NCI-H2196 treated with DMSO at 0.1 percent for 48 hours (cell line): ENCODE results near the gene TCF12.

ENCODE experiments used
- DNase-seq: peaks from one replicate; lab custom pipeline; 2025; ENCODE audit not compliant: unreplicated experiment; lab: John Stamatoyannopoulos, UW

TCF12 gene

GRCh38 chr15:57236561-57237300, 318.3 kb downstream of the TCF12 start:
- no peak for DNase-seq

- DNase-seq, result no peak
These were observed 318.8 kb downstream of the TCF12 start for GRCh38 chr15:57237301-57237642.

- no peak for DNase-seq
These were observed 319.2 kb downstream of the TCF12 start for GRCh38 chr15:57237676-57238075.

- DNase-seq, result no peak
These were observed 326.7 kb downstream of the TCF12 start for GRCh38 chr15:57245130-57245529.

- DNase-seq, result no peak
These were observed 327.3 kb downstream of the TCF12 start for GRCh38 chr15:57245714-57246113.

- no peak for DNase-seq
These were observed 329.6 kb downstream of the TCF12 start for GRCh38 chr15:57248074-57248473.

GRCh38 chr15:57251308-57251707, 332.9 kb downstream of the TCF12 start:
- no peak for DNase-seq

GRCh38 chr15:57251941-57252340, 333.5 kb downstream of the TCF12 start:
- no peak for DNase-seq

- DNase-seq, result no peak
These were observed 334.6 kb downstream of the TCF12 start for GRCh38 chr15:57253082-57253481.

- DNase-seq, result no peak
These were observed 335.1 kb downstream of the TCF12 start for GRCh38 chr15:57253500-57253899.

- DNase-seq, result no peak
These were observed 337.4 kb downstream of the TCF12 start for GRCh38 chr15:57255751-57256341.

GRCh38 chr15:57256939-57257338, 338.5 kb downstream of the TCF12 start:
- DNase-seq, result no peak

GRCh38 chr15:57259568-57260040, 341.2 kb downstream of the TCF12 start:
- peak; percentile 67 for DNase-seq

- no peak for DNase-seq
These were observed 345.1 kb downstream of the TCF12 start for GRCh38 chr15:57263520-57263919.

GRCh38 chr15:57272771-57273357, 354.4 kb downstream of the TCF12 start:
- DNase-seq, result no peak

GRCh38 chr15:57273402-57273801, 355.0 kb downstream of the TCF12 start:
- DNase-seq, result no peak

GRCh38 chr15:57278439-57278838, 360.0 kb downstream of the TCF12 start:
- DNase-seq, result no peak

GRCh38 chr15:57280464-57280863, 362.0 kb downstream of the TCF12 start:
- DNase-seq, result no peak

GRCh38 chr15:57281321-57281720, 362.9 kb downstream of the TCF12 start:
- DNase-seq, result no peak

- DNase-seq, result no peak
These were observed 364.2 kb downstream of the TCF12 start for GRCh38 chr15:57282686-57283085.

GRCh38 chr15:57283774-57284503, 365.5 kb downstream of the TCF12 start:
- no peak for DNase-seq

- no peak for DNase-seq
These were observed 366.1 kb downstream of the TCF12 start for GRCh38 chr15:57284535-57284934.
